Endometrial microvascular endothelial cells (primary cell): ENCODE measurements around the gene LLGL2. TPM values are rescaled to one million over a fixed set of nuclear protein-coding genes. Genes with fewer than 3 reads are reported as not detected.
"Not testable (repeated sequence)": the region's sequence is repeated elsewhere in the genome, so short reads cannot be mapped to it uniquely, and the experiment has no call there.

Experiments used
- in situ Hi-C: cut with HindIII; loops from 2 replicates; pipeline ENCODE4 v1.10.0; 2017; ENCODE audit warnings: low sequenced_read_pairs, low pct_unique_long_range_greater_than_20kb; ENCODE audit errors: inconsistent ontology term
- total RNA-seq: library from RNA; depleted of rRNA; stranded (reverse); fragments of >200 nt; gene quantifications from one replicate; pipeline ENCODE4 v1.2.3, GENCODE V29; 2015; ENCODE audit errors: inconsistent ontology term

The LLGL2 gene
- total RNA-seq, 1 donor from 2014 or later = 1.2 TPM

DNA sequence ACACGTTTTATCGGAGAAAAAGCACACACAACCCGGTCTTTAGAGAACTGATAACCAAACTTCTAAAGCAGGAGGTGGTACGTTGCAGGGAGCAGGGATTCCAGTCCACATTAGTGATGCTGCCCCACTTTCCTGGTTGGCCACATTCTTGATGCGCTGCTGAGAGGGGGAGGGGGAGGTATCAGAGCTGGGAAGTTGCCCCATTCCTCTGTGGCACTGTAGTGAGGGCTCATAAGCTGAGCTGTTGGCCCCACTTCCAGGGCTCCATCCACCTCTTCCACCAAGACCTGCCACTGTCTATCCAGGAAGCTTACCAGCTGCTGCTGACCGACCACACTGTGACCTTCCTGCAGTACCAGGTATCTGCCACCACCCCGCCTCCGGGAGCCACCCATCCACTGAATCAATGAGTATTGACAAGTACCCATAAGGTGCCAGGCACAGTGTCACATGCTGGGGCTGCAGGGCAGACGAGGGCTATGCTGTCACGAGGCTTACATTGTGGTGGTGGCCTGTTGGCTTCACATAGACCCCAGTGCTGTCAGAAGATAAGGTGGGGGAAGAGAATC, 8.1 kb upstream of the LLGL2 start:
- in situ Hi-C loops = no loop called here

- in situ Hi-C loops = no loop called here
Observed at GRCh38 chr17:75518201-75518600, 7.3 kb upstream of the LLGL2 start.

DNA sequence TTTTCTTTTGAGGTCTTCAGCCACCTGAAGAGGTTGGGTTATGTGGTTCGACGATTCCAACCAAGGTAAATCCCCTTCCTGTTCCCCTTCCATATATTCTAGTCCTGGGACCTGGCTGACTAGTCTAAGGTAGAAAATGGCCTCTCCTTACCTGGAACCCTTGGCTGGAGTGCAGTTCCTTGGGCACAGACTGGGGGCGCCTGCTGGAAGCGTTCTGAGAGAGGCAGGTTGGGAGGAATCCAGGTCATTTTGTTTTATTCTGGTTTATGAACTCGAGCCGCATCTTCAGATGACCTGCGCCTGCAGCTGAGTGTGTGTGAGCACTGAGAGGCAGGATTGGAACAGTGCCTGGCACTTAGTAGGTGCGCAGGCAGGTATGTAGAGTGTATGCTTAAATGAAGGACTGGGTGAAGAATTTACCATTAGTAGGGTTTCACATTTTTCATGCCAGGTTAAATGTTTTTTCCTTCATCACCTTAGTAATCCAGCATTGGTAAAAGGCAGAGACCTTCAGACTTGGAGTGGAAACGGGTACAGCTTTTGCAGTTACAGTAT, 6.4 kb upstream of the LLGL2 start:
- in situ Hi-C loops = no loop called here

- in situ Hi-C loops = not testable (repeated sequence)
Observed at GRCh38 chr17:75520413-75520812, 5.1 kb upstream of the LLGL2 start.

DNA sequence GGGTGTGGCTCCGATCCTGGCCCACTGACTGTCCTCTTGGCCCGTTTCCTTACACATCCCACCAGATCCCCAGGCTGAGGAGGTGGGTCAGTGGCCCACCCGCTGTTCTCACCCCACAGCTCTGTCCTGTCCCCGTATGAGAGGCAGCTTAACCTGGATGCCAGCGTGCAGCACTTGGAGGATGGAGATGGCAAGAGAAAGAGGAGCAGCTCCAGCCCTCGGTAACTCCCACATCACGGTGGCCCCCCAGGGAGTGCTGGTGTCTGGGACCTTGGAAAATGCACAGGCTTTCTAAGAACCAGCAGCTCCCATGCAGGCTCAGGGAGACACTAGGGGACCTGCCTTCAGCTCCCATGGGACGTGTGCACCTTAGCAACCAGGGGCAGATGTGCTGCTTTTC, 4.2 kb upstream of the LLGL2 start:
- in situ Hi-C loops = no loop called here

- in situ Hi-C loops = no loop called here
Observed at GRCh38 chr17:75521951-75522727, 3.4 kb upstream of the LLGL2 start.

DNA sequence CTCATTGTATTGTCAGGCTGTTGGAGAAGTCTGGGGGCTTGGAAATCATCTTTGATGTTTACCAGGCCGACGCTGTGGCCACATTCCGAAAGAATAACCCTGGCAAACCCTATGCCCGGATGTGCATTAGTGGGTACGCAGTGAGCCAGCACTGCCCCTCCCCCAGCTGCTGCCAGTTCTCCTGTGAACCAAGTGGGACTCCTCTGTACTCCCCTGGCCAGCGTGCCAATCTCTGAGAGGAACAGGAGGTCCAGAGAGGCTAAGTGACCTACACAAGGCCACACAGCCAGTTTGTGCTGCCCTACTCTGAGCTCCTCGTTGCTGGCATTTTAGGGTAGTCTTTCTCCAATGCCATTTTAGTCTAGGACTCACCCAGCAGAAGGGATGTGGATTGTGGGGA, 1.9 kb upstream of the LLGL2 start:
- in situ Hi-C loops = no loop called here

- in situ Hi-C loops = no loop called here
Observed at GRCh38 chr17:75524269-75524969, 1.1 kb upstream of the LLGL2 start.

DNA sequence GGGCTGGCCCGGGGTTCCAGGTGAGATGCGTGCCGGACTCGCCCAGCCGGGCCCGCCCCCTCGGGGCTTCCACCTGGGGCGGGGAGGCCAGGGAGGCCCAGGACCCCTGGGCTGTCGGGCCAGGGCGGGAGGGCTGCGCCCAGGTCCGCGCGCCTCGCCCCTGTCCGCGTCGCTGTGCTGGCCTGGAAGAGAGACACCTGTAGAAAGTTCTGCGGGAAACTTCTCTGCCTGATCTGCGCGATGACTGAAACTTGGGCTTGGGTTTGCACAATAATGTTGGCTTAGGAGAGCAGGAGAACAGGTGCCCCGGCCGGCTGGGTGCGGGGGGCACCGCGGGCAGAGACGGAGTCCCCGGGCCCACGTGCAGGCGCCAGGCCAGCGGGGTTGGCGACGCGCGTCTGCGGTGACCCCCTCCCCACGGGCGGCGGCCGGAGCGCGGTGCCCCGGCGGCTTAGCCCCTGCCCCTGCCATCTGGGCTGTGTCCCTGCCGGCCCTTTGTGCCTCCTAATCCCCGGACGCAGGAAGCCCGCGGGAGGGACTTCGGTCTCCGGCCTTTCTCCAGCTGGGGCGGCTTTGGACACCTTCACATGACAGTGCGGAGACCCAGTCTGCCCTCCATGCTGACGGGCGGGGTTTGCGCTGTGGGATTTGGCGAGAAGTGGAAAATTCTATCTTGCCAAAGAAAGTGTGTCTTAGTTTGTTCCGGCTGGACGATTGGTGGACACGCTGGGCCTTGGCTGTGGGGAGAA, 483 bp downstream of the LLGL2 start:
- in situ Hi-C loops = no loop called here

- in situ Hi-C loops = no loop called here
Observed at GRCh38 chr17:75526555-75527270, 1.2 kb downstream of the LLGL2 start.

DNA sequence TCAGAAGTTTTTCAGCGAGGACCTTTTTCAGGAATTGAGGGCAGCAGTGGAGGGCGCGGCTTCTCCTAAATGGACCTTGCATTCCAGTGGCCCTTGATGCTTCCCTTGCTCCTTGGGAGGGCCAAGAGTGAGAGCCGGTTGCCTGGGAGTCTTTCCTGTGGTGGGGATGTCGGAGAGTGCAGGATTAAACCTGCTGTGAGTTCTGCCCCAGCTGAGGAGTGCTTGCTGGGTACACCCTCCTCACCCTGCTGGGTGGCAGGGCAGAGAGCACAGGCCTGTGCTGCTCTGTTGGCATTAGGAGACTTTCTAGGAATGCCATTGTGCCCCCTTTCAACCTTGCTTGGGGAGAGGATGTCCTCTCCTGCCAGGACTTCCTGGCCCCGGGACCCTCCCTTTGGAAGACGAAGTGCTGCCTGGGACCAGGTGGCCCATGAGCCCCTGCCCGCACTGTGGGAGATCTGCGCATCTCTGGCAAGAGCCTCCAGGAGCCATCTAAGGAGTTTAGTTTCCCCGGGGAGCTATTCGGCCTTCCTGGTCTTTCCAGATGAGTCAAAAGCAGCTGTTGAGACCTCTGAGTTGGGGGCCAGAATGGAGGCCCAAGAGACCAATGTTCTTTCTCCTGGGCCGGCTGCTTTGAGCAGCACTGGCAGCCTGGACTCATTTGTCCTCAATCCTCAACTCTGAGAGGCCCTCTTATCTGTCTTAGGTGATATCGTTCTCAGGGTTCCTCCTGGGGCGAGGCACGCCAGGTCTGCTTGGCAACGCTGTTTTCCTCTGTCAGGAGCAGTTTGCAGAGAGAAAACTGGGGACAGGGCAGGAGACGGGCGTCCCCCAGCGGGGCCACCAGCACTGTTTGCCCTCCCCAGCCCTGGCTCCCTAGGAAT, 5.6 kb downstream of the LLGL2 start:
- in situ Hi-C loops = no loop called here

- in situ Hi-C loops = no loop called here
Observed at GRCh38 chr17:75531721-75532072, 6.2 kb downstream of the LLGL2 start.

DNA sequence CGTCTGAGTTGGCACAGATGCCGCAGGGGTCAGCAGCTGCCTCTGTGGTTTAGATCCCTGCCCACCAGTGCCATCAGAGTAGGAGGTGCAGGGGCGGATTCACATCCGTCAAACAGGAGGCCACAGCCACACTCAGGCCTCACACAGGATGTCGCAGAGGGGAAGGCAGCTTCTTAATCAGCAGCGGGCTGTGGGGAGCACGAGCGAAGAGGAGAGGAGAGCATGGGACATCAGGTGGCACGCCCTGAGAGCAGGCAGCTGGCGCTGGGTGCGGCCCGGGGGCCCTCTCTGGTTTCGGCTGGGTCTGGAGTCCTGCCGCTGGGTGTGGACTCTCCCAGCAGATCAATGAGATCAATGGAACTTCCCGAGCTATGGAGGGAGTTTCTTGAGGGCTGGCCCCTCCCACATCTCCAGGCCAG, 9.6 kb downstream of the LLGL2 start:
- in situ Hi-C loops = no loop called here

GRCh38 chr17:75535871-75536270, 10.4 kb downstream of the LLGL2 start:
- in situ Hi-C loops = no loop called here

DNA sequence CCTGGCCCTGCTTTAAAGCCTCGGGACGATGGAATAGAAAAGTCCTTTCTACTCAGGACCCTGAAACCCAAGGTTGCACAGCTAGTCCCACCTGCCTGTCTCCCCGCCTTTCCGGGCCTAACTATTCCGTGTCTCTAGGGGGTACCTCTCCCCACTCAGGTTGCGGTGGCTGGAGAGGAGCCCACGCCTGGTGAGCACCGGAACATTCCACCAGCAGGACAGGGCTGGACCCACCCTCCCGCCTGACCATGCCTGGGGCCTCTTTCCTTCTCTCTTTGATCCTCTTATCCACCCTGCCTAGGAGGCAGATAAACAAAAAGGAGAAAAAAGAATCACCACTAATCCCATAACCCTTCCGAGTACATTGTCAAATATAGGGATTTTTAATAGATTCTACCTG, 10.9 kb downstream of the LLGL2 start:
- in situ Hi-C loops = no loop called here

GRCh38 chr17:75539967-75540729, 14.7 kb downstream of the LLGL2 start:
- in situ Hi-C loops = no loop called here

DNA sequence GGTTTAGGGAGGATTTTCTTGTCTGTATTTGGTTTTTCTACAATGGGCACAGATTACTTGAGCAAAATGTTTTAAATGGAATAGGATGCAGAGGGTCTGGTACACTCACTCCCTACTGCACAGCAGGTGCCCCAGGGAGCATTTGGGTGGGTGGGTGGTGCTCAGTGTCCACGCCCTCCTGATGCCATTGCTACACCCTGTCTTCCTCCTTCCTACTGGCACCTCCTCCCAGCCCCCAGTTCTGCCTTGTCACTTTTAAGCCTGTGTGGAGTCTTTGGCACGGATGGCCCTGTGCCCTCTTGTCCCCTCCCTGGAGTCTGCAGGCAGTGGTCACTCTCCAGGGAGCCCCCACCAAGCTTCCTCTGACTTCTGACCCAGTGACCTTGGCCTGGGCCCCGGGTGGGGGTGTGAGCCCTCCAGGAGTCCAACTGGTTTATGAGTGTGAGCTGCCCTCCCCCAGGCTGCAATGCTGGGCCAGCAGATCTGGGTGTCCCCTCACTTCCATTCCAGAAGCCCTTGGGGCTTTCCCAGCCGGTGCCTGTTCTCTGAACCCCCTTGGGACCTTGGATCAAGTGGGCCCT, 15.5 kb downstream of the LLGL2 start:
- in situ Hi-C loops = no loop called here
